WI38 (cell line): ENCODE data around the gene DIP2C.

ENCODE experiments used
- H3K4me3 ChIP-seq: 2 replicates; pipeline ENCODE4 v1.5.1; 2011; ENCODE audit warnings: low read depth, mild to moderate bottlenecking, control low read depth, low read length
- TF ChIP-seq, protein P1 (sequence below): IDR thresholded peaks from 2 replicates; pipeline ENCODE4 v1.5.1; 2012; ENCODE audit warnings: low read depth, mild to moderate bottlenecking, control low read depth, low read length

The DIP2C gene

DNA sequence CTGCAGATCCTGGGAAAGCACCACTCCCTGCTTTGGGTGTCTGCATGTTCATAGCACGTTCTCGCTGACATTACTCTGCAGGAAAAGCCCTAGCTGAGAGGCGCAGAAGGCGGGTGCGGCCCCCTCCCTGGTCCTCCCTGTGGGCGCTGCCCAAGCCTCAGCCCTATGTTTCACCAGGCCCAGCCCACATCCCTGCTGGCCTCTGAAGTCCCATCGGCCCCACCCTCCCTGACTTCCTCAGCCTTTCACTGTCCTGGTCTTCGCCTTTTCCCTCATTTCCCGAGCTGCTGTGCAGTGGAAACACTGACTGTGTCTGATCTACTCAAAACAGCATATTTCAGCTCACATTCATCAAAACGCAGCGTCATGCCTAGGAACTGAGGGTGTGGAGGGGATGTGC is 36.3 kb upstream of the DIP2C start:
- TF ChIP-seq, protein P1, sequence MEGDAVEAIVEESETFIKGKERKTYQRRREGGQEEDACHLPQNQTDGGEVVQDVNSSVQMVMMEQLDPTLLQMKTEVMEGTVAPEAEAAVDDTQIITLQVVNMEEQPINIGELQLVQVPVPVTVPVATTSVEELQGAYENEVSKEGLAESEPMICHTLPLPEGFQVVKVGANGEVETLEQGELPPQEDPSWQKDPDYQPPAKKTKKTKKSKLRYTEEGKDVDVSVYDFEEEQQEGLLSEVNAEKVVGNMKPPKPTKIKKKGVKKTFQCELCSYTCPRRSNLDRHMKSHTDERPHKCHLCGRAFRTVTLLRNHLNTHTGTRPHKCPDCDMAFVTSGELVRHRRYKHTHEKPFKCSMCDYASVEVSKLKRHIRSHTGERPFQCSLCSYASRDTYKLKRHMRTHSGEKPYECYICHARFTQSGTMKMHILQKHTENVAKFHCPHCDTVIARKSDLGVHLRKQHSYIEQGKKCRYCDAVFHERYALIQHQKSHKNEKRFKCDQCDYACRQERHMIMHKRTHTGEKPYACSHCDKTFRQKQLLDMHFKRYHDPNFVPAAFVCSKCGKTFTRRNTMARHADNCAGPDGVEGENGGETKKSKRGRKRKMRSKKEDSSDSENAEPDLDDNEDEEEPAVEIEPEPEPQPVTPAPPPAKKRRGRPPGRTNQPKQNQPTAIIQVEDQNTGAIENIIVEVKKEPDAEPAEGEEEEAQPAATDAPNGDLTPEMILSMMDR, result no peak
- no peak overlapping the region for H3K4me3 ChIP-seq

- TF ChIP-seq, protein P1, result no peak
Observed at GRCh38 chr10:725302-725701, 35.8 kb upstream of the DIP2C start.

GRCh38 chr10:723973-724372 is 34.5 kb upstream of the DIP2C start:
- H3K4me3 ChIP-seq, result no peak overlapping the region
- TF ChIP-seq, protein P1, result no peak

More at GRCh38 chr10:725302-725701, 35.8 kb upstream of the DIP2C start:
- no peak overlapping the region for H3K4me3 ChIP-seq

GRCh38 chr10:722281-723060 is 33.0 kb upstream of the DIP2C start:
- no peak overlapping the region for H3K4me3 ChIP-seq
- TF ChIP-seq, protein P1, result no peak

- H3K4me3 ChIP-seq, result no peak overlapping the region
- TF ChIP-seq, protein P1, result no peak
Observed at GRCh38 chr10:718143-718700, 28.8 kb upstream of the DIP2C start.

GRCh38 chr10:717458-717857 is 28.0 kb upstream of the DIP2C start:
- TF ChIP-seq, protein P1, result no peak
- no peak overlapping the region for H3K4me3 ChIP-seq

DNA sequence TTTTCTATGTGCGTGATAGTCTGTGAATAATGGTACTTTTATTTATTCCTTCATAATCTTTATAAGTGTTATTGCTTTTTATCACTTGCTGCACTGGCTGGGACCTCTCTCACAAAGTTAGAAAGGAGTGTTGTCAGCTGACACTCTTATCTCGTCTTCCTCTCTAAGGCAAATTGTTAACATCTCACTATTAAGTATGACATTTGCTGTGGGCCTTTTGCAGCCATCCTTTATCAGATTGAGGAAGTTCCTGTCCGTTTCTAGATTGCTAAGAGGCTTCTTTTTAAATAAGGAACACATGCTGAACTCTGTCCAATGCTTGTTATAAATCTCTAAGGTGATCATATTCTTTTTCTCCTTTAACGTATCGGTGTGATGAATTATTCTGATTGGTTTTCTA is 27.4 kb upstream of the DIP2C start:
- TF ChIP-seq, protein P1, result no peak
- H3K4me3 ChIP-seq, result no peak overlapping the region
